22Rv1 (cell line): ENCODE data around the gene RALY.

Source experiments
- H3K27ac ChIP-seq: fragments of 450-650 bp; 2 replicates; pipeline ENCODE4 v1.5.1; 2017
- ZFX ChIP-seq: fragments of 450-650 bp; IDR thresholded peaks from 2 replicates; pipeline ENCODE4 v1.6.1; 2017; ENCODE audit warnings: antibody characterized with exemption, borderline replicate concordance
- TF ChIP-seq, protein P1 (sequence below): fragments of 450-650 bp; IDR thresholded peaks from 2 replicates; pipeline ENCODE4 v1.5.1; 2017; ENCODE audit warnings: mild to moderate bottlenecking

The RALY gene

GRCh38 chr20:33954504-33954903 is 39.2 kb upstream of the RALY start:
- no peak overlapping the region for H3K27ac ChIP-seq
- TF ChIP-seq, protein P1, sequence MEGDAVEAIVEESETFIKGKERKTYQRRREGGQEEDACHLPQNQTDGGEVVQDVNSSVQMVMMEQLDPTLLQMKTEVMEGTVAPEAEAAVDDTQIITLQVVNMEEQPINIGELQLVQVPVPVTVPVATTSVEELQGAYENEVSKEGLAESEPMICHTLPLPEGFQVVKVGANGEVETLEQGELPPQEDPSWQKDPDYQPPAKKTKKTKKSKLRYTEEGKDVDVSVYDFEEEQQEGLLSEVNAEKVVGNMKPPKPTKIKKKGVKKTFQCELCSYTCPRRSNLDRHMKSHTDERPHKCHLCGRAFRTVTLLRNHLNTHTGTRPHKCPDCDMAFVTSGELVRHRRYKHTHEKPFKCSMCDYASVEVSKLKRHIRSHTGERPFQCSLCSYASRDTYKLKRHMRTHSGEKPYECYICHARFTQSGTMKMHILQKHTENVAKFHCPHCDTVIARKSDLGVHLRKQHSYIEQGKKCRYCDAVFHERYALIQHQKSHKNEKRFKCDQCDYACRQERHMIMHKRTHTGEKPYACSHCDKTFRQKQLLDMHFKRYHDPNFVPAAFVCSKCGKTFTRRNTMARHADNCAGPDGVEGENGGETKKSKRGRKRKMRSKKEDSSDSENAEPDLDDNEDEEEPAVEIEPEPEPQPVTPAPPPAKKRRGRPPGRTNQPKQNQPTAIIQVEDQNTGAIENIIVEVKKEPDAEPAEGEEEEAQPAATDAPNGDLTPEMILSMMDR = no peak
- no peak for TF ChIP-seq ZFX

DNA sequence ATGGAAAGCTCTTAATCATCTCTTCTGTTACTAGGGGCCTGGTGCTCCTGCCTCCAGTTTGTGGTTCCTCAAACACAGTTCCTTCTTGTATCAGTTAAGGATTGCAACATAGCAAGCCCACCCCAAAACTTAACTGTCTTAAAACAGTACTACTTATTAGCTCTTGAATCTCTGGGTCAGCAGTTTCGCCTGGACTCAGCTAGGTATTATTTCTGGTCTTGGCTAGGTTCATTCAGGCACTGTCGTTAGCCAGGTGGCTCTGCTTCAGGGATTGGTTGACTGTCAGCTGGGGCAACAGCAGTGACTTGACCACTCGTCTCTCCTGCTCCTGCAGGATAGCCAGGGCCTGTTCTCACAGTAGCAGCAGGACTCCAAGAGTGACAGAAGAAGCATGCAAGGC is 30.0 kb upstream of the RALY start:
- no peak overlapping the region for H3K27ac ChIP-seq

DNA sequence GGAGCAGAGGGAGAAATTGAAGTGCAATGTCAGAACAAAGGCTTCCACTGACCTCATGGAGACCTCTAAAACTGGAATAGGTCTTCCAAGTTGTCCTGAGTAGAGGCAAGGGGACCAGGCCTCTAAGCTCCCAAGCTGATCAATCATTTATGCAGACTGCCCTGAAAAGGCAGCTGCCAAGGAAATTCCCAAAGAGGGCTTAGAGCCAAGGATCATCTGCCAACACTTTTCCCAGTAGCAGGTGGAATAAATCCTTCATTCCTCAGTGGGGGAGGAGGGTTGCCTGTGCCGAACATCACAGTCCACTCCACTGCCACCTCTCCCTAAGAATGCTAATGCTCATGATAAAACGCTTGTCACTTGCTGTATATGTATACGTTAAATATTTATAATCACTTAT is 29.3 kb upstream of the RALY start:
- H3K27ac ChIP-seq = no peak overlapping the region
- TF ChIP-seq ZFX = no peak
- TF ChIP-seq, protein P1 = no peak

More for the DNA sequence above, 30.0 kb upstream of the RALY start:
- TF ChIP-seq, protein P1 = no peak
- TF ChIP-seq ZFX = no peak

GRCh38 chr20:33967126-33967525 is 26.6 kb upstream of the RALY start:
- no peak overlapping the region for H3K27ac ChIP-seq
- TF ChIP-seq, protein P1 = no peak
- TF ChIP-seq ZFX = no peak

DNA sequence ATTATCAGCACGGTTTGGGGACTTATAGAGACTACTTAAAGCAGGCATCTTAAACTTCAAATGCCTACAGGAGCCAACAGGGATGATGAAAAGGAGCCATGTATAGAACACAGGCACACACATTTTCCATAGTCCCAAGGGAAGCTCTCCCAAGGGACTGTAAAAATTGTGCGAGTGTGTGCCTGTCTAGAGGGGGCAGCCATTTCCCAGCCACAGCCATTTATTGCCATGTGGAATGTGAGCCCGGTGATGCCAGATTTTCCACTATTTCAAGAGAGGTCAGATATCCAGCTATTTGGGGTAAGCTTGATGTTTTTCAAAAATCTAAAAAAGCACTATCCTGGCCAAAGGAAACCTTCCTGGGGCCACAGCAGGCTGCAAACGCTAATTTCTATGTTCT is 24.1 kb upstream of the RALY start:
- TF ChIP-seq ZFX = no peak
- TF ChIP-seq, protein P1 = no peak
- no peak overlapping the region for H3K27ac ChIP-seq

DNA sequence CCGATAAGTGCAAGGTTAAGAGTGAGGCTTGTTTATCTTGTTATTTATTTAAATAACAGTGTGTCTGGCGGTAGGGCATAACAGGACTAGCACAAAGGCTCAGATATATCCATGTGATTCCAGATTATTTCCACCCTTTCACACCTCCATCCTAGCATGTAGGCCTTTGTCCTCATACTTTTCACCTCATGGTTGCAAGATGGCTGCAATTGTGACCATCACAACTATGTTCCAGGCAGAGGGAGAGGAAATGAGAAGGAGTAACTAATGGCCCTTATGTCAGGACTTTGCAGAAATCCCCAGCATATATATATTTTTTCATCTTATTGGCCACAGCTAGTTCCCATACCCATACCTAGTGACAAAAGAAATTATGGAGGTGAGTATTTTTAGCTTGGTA is 23.5 kb upstream of the RALY start:
- no peak overlapping the region for H3K27ac ChIP-seq
- TF ChIP-seq ZFX = no peak
- TF ChIP-seq, protein P1 = no peak

DNA sequence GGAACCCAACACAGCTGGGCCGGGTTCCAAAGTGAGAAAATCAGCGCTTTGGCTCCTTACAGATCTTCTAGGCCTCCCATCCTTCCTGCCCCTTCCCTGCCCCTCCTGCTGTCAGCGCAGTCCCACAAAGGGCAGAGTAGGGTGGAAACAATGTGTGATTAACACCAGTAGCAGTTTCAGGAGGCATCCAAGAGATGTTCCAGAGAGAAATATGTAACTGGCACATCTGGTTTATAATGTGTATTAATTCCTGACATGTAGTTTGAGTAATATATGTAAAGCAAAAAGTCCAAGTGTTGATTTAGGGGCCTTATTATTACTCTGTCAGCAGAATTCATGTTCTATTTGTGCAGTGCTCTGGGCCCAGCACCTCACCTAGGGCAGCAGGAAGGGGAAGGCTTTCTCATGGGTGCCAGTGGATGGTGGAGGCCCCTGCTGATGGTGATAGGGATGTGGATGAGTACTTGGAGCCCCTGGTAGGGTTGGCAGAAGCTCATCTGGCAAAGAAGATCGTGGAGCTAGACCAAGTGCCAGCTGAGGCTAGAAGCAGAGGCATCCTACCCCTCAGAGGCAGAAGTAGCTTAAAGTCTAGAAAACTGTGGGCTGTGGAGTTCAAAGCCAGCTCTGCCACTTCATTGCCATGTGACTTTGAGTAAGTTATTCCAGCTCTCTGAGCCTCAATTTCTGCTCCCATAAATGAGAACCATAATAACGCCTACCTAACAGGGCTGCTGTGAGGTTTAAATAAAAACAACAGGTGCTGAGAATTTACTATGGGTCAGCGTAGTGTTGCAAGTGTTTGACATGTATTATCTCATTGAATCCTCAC is 22.4 kb upstream of the RALY start:
- no peak overlapping the region for H3K27ac ChIP-seq
- TF ChIP-seq, protein P1 = no peak
- TF ChIP-seq ZFX = no peak
